Esophagus mucosa (tissue), 1 donor: Measurements from ENCODE around the gene CREB5. TPM values are rescaled to one million over a fixed set of nuclear protein-coding genes. Genes with fewer than 3 reads are reported as not detected.

Source experiments
- ATAC-seq: fragments of 200-7000 bp; cut with Tn5 transposase; one replicate; pipeline ENCODE4 v1.9.1; 2020
- total RNA-seq: library from RNA; stranded (reverse); gene quantifications from one replicate; pipeline ENCODE4 v1.2.4, GENCODE V29; 2023
- donor health status: DM: yes; HTN: yes; CAD: no.

CREB5 gene
- total RNA-seq, 1 donor from 2014 or later = 2.5 TPM

- peak; percentile 9 for ATAC-seq
Observed at GRCh38 chr7:28408105-28408959, 4.0 kb upstream of the CREB5 start.

- ATAC-seq = peak; percentile 85
Observed at GRCh38 chr7:28408960-28409715, 3.2 kb upstream of the CREB5 start.

GRCh38 chr7:28409716-28410627 is 2.3 kb upstream of the CREB5 start:
- peak; percentile 5 for ATAC-seq

GRCh38 chr7:28410628-28411531 is 1.4 kb upstream of the CREB5 start:
- no peak for ATAC-seq

- ATAC-seq = no peak
Observed at GRCh38 chr7:28413011-28413410, 693 bp downstream of the CREB5 start.

GRCh38 chr7:28414453-28414852 is 2.1 kb downstream of the CREB5 start:
- ATAC-seq = no peak

GRCh38 chr7:28417321-28417940 is 5.1 kb downstream of the CREB5 start:
- no peak for ATAC-seq

- no peak for ATAC-seq
Observed at GRCh38 chr7:28418311-28418710, 6.0 kb downstream of the CREB5 start.

- peak; percentile 48 for ATAC-seq
Observed at GRCh38 chr7:28418966-28419365, 6.6 kb downstream of the CREB5 start.

- peak; percentile 79 for ATAC-seq
Observed at GRCh38 chr7:28419716-28420115, 7.4 kb downstream of the CREB5 start.

GRCh38 chr7:28423112-28423511 is 10.8 kb downstream of the CREB5 start:
- ATAC-seq = no peak

GRCh38 chr7:28423918-28424514 is 11.7 kb downstream of the CREB5 start:
- no peak for ATAC-seq

GRCh38 chr7:28425496-28425895 is 13.2 kb downstream of the CREB5 start:
- no peak for ATAC-seq

- no peak for ATAC-seq
Observed at GRCh38 chr7:28427236-28427635, 14.9 kb downstream of the CREB5 start.

GRCh38 chr7:28430616-28431015 is 18.3 kb downstream of the CREB5 start:
- no peak for ATAC-seq

- no peak for ATAC-seq
Observed at GRCh38 chr7:28432105-28432504, 19.8 kb downstream of the CREB5 start.

GRCh38 chr7:28433039-28433438 is 20.7 kb downstream of the CREB5 start:
- no peak for ATAC-seq

- ATAC-seq = no peak
Observed at GRCh38 chr7:28433699-28434219, 21.4 kb downstream of the CREB5 start.

GRCh38 chr7:28434510-28434909 is 22.2 kb downstream of the CREB5 start:
- ATAC-seq = no peak

- no peak for ATAC-seq
Observed at GRCh38 chr7:28435152-28435551, 22.8 kb downstream of the CREB5 start.
